ENCODE measurements around the gene ADCY9. TPM values are rescaled to one million over a fixed set of nuclear protein-coding genes. Genes with fewer than 3 reads are reported as not detected.

Gene ADCY9
- total and polyA plus RNA-seq, 12 donors: 11.5 to 57.6 (median 42.7) TPM

- DNase-seq: no peak
- peak in 7 of 8 donors; percentile 41 to 68 (median 59) for ATAC-seq
- Histone ChIP-seq H3K27me3 (no peaks in the 10 kb centered on the region), H3K4me1 (peaks cover 0 to 18% (median 6%) of the 10 kb centered on the region in 9 donors), H3K36me3 (no peaks in the 10 kb centered on the region), H3K27ac (peak overlapping the region in 8 of 10 donors; percentile 31 to 83 (median 58)), H3K9me3 (no peaks in the 10 kb centered on the region), H3K4me3 (peak overlapping the region in 8 of 10 donors; percentile 13 to 53 (median 46))
- 17 to 40% methylated on average over 5 of the region's 5 CpGs for WGBS, 2 donors
- intact Hi-C loops (cut with DNase I): no loop called here
- TF ChIP-seq, protein P1, sequence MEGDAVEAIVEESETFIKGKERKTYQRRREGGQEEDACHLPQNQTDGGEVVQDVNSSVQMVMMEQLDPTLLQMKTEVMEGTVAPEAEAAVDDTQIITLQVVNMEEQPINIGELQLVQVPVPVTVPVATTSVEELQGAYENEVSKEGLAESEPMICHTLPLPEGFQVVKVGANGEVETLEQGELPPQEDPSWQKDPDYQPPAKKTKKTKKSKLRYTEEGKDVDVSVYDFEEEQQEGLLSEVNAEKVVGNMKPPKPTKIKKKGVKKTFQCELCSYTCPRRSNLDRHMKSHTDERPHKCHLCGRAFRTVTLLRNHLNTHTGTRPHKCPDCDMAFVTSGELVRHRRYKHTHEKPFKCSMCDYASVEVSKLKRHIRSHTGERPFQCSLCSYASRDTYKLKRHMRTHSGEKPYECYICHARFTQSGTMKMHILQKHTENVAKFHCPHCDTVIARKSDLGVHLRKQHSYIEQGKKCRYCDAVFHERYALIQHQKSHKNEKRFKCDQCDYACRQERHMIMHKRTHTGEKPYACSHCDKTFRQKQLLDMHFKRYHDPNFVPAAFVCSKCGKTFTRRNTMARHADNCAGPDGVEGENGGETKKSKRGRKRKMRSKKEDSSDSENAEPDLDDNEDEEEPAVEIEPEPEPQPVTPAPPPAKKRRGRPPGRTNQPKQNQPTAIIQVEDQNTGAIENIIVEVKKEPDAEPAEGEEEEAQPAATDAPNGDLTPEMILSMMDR (IDR thresholded peaks at IDR 0.05): no peak
These were observed 96.9 kb downstream of the ADCY9 start for GRCh38 chr16:4019371-4019791.

GRCh38 chr16:4018391-4018790, 97.9 kb downstream of the ADCY9 start:
- DNase-seq: no peak
- no peak overlapping the region for H3K27ac ChIP-seq

DNA sequence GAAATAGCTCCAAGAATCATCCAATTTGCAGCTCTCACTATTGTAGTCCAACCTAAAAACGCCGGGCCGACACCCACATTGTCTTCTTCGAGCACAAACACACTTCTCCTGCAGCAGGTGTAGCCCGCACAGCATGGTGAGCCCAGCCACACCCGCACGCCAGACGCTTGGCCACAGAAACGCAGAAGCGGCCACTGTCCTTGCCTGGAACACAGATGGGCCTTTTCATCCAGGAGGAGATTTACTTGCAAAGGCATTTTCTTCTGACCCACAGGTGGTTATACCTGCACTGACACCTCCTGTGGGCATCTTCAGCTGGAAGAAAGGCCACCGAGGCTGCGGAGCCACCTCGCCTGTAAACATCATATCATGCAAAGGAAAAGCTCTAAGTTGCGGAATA, 98.4 kb downstream of the ADCY9 start:
- Histone ChIP-seq H3K27ac (no peak overlapping the region), H3K27me3 (no peaks in the 10 kb centered on the region), H3K9me3 (no peaks in the 10 kb centered on the region), H3K4me1 (peaks cover 0 to 24% (median 5%) of the 10 kb centered on the region in 9 donors), H3K4me3 (no peak overlapping the region), H3K36me3 (no peaks in the 10 kb centered on the region)
- intact Hi-C loops (cut with DNase I): no loop called here
- ATAC-seq (no peak), DNase-seq (no peak)
- 95 to 96% methylated on average over 14 of the region's 14 CpGs for WGBS, 2 donors
- TF ChIP-seq, protein P1 (IDR thresholded peaks at IDR 0.05): no peak

More at GRCh38 chr16:4018391-4018790, 97.9 kb downstream of the ADCY9 start:
- TF ChIP-seq, protein P1 (IDR thresholded peaks at IDR 0.05): no peak
- 82 to 86% methylated on average over 12 of the region's 12 CpGs for WGBS, 2 donors
- H3K36me3 ChIP-seq: no peaks in the 10 kb centered on the region
- intact Hi-C loops (cut with DNase I): no loop called here
- H3K9me3 ChIP-seq: no peaks in the 10 kb centered on the region
- H3K4me3 ChIP-seq: no peak overlapping the region
- ATAC-seq: peak in 1 of 8 donors; percentile 29
- no peaks in the 10 kb centered on the region for H3K27me3 ChIP-seq
- peaks cover 0 to 18% (median 5%) of the 10 kb centered on the region in 9 donors for H3K4me1 ChIP-seq

DNA sequence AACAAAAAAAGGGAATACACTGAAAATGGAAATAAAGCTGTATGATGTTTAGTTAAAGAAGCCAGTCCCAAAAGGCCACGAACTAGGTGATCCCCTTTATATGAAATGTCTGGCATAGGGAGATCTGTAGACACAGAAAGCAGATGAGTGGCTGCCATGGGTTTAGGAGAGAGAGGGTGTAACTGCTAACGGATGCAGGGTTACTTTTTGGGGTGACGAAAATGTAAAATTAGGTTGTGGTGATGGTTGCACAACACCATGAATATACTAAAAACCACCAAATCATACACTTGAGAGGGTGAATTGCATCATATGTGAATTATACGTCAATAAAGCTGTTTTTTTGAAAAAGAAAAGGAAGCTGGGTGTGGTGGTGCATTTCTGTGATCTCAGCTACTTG, 99.6 kb downstream of the ADCY9 start:
- Histone ChIP-seq H3K9me3 (no peaks in the 10 kb centered on the region), H3K4me1 (peaks cover 1 to 30% (median 9%) of the 10 kb centered on the region in 9 donors), H3K27me3 (no peaks in the 10 kb centered on the region), H3K36me3 (no peaks in the 10 kb centered on the region), H3K27ac (no peak overlapping the region), H3K4me3 (no peak overlapping the region)
- intact Hi-C loops (cut with DNase I): no loop called here
- TF ChIP-seq, protein P1 (IDR thresholded peaks at IDR 0.05): no peak
- DNase-seq (no peak), ATAC-seq (no peak)
- 67 to 72% methylated on average over 4 of the region's 4 CpGs for WGBS, 2 donors
